Activated B cell treated with CpG ODN at 0.5 μM for 24 hours (primary cell): Measurements from ENCODE around the gene CD300LD. TPM values are rescaled to one million over a fixed set of nuclear protein-coding genes. Genes with fewer than 3 reads are reported as not detected.
A peak's percentile ranks its signal among the peaks of the same experiment; 100 is the strongest.

Experiments
- ATAC-seq: fragments of 200-7000 bp; cut with Tn5 transposase; one replicate; pipeline ENCODE4 v1.10.0; 2021; ENCODE audit warnings: low read depth, mild to moderate bottlenecking, moderate library complexity
- CTCF ChIA-PET: fragments of 350-600 bp; sonication (Branson Sonifier 250); formaldehyde crosslinking; loops from one replicate; lab custom pipeline; 2021; ENCODE audit warnings: antibody characterized with exemption; lab: Charles Lee
- POLR2A ChIA-PET: fragments of 350-600 bp; sonication (Branson Sonifier 250); formaldehyde crosslinking; loops from one replicate; lab custom pipeline; 2021; ENCODE audit warnings: antibody characterized with exemption; lab: Charles Lee
- DNase-seq: peaks from one replicate; pipeline ENCODE4 v3.0.0; 2022
- H3K27ac Mint-ChIP-seq: one replicate; pipeline ENCODE4 v1.8.0; 2020; ENCODE audit warnings: mixed read lengths
- H3K27me3 Mint-ChIP-seq: one replicate; pipeline ENCODE4 v1.8.0; 2021; ENCODE audit warnings: mixed read lengths
- H3K36me3 Mint-ChIP-seq: one replicate; pipeline ENCODE4 v1.8.0; 2021; ENCODE audit warnings: low read depth, mixed read lengths
- H3K4me1 Mint-ChIP-seq: one replicate; pipeline ENCODE4 v1.8.0; 2021; ENCODE audit warnings: mixed read lengths
- H3K4me3 Mint-ChIP-seq: one replicate; pipeline ENCODE4 v1.8.0; 2020; ENCODE audit warnings: mild to moderate bottlenecking, mixed read lengths
- H3K9me3 Mint-ChIP-seq: one replicate; pipeline ENCODE4 v1.8.0; 2020; ENCODE audit warnings: mixed read lengths
- CTCF ChIP-seq: fragments of 200-600 bp; IDR thresholded peaks from one replicate; pipeline ENCODE4 v1.8.0; 2022; ENCODE audit warnings: antibody characterized with exemption, mild to moderate bottlenecking
- intact Hi-C: fragments of 100-400 bp; cut with micrococcal nuclease; formaldehyde crosslinking; loops from one replicate; pipeline ENCODE4 v1.15.1; 2024
- total RNA-seq: library from RNA; stranded (reverse); gene quantifications from 2 replicates; pipeline ENCODE4 v1.2.3, GENCODE V29; 2022

The CD300LD gene
- total RNA-seq, 1 donor from 2014 or later = not detected

GRCh38 chr17:74604200-74604599 lies 12.1 kb upstream of the CD300LD start:
- intact Hi-C loops = loop anchor here (2.0 to 5.0 kb wide), 2 partner anchors 37 to 147 kb away; no protein-coding TSS in a partner anchor
- TF ChIP-seq CTCF = no peak
- Mint-ChIP-seq H3K27ac (no peak overlapping the region), H3K27me3 (peaks cover 8% of the 10 kb centered on the region), H3K4me1 (peaks cover 37% of the 10 kb centered on the region), H3K36me3 (no peaks in the 10 kb centered on the region), H3K4me3 (peak overlapping the region; percentile 13), H3K9me3 (peaks cover 5% of the 10 kb centered on the region)
- ATAC-seq (peak; percentile 88), DNase-seq (no peak)
- POLR2A ChIA-PET = interaction anchor here (0.8 to 2.2 kb wide), 2 partner anchors 36 to 38 kb away, joined by 3 to 14 read pairs; no protein-coding TSS in a partner anchor
- CTCF ChIA-PET = interaction anchor here (0.7 to 1.5 kb wide), 5 partner anchors 38 to 225 kb away, joined by 3 to 5 read pairs (median 4); no protein-coding TSS in a partner anchor

GRCh38 chr17:74603746-74604145 lies 11.7 kb upstream of the CD300LD start:
- CTCF ChIA-PET = interaction anchor here (0.7 to 1.5 kb wide), 6 partner anchors 37 to 236 kb away, joined by 3 to 5 read pairs (median 4); no protein-coding TSS in a partner anchor
- H3K4me3 Mint-ChIP-seq = peak overlapping the region; percentile 13
- H3K36me3 Mint-ChIP-seq = no peaks in the 10 kb centered on the region
- no peak for TF ChIP-seq CTCF
- no peak for ATAC-seq
- peaks cover 8% of the 10 kb centered on the region for H3K27me3 Mint-ChIP-seq
- peaks cover 5% of the 10 kb centered on the region for H3K9me3 Mint-ChIP-seq
- peaks cover 42% of the 10 kb centered on the region for H3K4me1 Mint-ChIP-seq
- POLR2A ChIA-PET = interaction anchor here (0.8 to 2.2 kb wide), 2 partner anchors 36 to 38 kb away, joined by 3 to 14 read pairs; no protein-coding TSS in a partner anchor
- intact Hi-C loops = loop anchor here (2.0 to 5.0 kb wide), 2 partner anchors 37 to 146 kb away; no protein-coding TSS in a partner anchor
- no peak for DNase-seq
- H3K27ac Mint-ChIP-seq = no peak overlapping the region

- ATAC-seq (no peak), DNase-seq (no peak)
- no peak for TF ChIP-seq CTCF
- Mint-ChIP-seq H3K36me3 (no peaks in the 10 kb centered on the region), H3K27me3 (peaks cover 8% of the 10 kb centered on the region), H3K4me1 (peaks cover 46% of the 10 kb centered on the region), H3K4me3 (no peak overlapping the region), H3K27ac (no peak overlapping the region), H3K9me3 (peaks cover 5% of the 10 kb centered on the region)
- ChIA-PET POLR2A (interaction anchor here (2.2 kb wide), 1 partner anchor 37 kb away, joined by 14 read pairs; no protein-coding TSS in a partner anchor), CTCF (interaction anchor here (0.6 to 1.6 kb wide), 7 partner anchors 37 to 235 kb away, joined by 3 to 5 read pairs (median 4); no protein-coding TSS in a partner anchor)
- intact Hi-C loops = loop anchor here (5.0 kb wide), 1 partner anchor 146 kb away; no protein-coding TSS in a partner anchor
These were observed 11.1 kb upstream of the CD300LD start for GRCh38 chr17:74603037-74603635.

- peaks cover 6% of the 10 kb centered on the region for H3K27me3 Mint-ChIP-seq
- no peaks in the 10 kb centered on the region for H3K36me3 Mint-ChIP-seq
- peaks cover 3% of the 10 kb centered on the region for H3K9me3 Mint-ChIP-seq
- no peak for TF ChIP-seq CTCF
- ATAC-seq (no peak), DNase-seq (no peak)
- CTCF ChIA-PET = interaction anchor here (1.6 kb wide), 1 partner anchor 55 kb away, joined by 5 read pairs; no protein-coding TSS in a partner anchor
- intact Hi-C loops = loop anchor here (1.0 to 5.0 kb wide), 2 partner anchors 145 to 234 kb away; no protein-coding TSS in a partner anchor
- no peak overlapping the region for H3K27ac Mint-ChIP-seq
- POLR2A ChIA-PET = no interaction called here
- H3K4me3 Mint-ChIP-seq = no peak overlapping the region
- H3K4me1 Mint-ChIP-seq = peaks cover 53% of the 10 kb centered on the region
These were observed 10.0 kb upstream of the CD300LD start for GRCh38 chr17:74601944-74602572.
